BLaER1 (cell line): Measurements from ENCODE around the gene XRCC1.

Source experiments
- H3K27ac ChIP-seq: shearing (Covaris generic); formaldehyde crosslinking; 2 replicates; pipeline ENCODE4 v1.8.1; 2022
- H3K27me3 ChIP-seq: shearing (Covaris generic); formaldehyde crosslinking; 2 replicates; pipeline ENCODE4 v1.8.1; 2022
- H3K36me3 ChIP-seq: shearing (Covaris generic); formaldehyde crosslinking; 2 replicates; pipeline ENCODE4 v1.8.1; 2022
- H3K4me1 ChIP-seq: shearing (Covaris generic); formaldehyde crosslinking; 2 replicates; pipeline ENCODE4 v1.8.1; 2022
- H3K4me2 ChIP-seq: shearing (Covaris generic); formaldehyde crosslinking; 2 replicates; pipeline ENCODE4 v1.8.1; 2022
- H3K4me3 ChIP-seq: shearing (Covaris generic); formaldehyde crosslinking; 2 replicates; pipeline ENCODE4 v1.8.1; 2022
- H3K9ac ChIP-seq: shearing (Covaris generic); formaldehyde crosslinking; 2 replicates; pipeline ENCODE4 v1.8.1; 2022
- H3K9me3 ChIP-seq: shearing (Covaris generic); formaldehyde crosslinking; 2 replicates; pipeline ENCODE4 v1.8.1; 2022
- H4K20me1 ChIP-seq: shearing (Covaris generic); formaldehyde crosslinking; 2 replicates; pipeline ENCODE4 v1.8.1; 2022
- Cebpa-rat ChIP-seq: shearing (Covaris generic); IDR thresholded peaks from 2 replicates; pipeline ENCODE4 v1.8.1; 2022

XRCC1 gene, protein sequence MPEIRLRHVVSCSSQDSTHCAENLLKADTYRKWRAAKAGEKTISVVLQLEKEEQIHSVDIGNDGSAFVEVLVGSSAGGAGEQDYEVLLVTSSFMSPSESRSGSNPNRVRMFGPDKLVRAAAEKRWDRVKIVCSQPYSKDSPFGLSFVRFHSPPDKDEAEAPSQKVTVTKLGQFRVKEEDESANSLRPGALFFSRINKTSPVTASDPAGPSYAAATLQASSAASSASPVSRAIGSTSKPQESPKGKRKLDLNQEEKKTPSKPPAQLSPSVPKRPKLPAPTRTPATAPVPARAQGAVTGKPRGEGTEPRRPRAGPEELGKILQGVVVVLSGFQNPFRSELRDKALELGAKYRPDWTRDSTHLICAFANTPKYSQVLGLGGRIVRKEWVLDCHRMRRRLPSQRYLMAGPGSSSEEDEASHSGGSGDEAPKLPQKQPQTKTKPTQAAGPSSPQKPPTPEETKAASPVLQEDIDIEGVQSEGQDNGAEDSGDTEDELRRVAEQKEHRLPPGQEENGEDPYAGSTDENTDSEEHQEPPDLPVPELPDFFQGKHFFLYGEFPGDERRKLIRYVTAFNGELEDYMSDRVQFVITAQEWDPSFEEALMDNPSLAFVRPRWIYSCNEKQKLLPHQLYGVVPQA

DNA sequence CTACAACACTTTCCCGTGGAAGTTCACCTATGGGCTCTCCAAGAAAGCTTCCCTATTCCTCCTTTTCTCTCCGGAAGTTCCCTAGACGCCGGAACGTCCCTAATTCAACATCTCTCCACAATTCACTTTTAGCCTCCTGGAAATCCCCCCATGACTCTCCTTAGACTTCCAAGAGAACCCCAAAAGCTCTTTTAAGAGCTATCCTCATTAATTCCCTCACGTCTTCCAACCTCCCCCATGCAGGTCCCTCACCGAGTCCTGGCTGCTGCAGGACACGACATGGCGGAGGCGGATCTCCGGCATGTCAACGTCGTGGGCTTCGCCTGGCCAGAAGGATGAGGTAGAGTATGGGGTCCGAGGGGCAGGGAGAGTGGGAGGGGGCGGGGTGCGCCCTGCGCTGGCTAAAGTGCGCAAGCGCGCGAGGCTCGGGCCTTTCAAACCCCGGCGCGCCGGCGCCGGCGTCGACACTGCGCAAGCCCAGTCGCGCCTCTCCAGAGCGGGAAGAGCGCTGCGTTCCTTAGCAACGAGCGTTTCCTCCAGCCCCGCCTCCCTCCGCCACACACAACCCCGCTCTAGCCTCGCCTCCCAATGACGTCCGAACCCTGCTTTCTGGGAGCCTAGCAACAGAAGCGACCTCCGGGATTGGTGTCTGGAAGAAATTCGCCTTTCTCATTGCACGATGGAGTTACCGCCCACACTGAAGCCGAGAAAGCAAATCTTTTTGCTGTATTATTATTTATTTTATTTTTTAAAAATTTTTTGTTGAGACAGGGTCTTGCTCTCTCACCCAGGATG, at the start of gene XRCC1, which contains the start of gene PINLYP:
TSS of gene XRCC1 (minus strand) at position 372 of the 795 bp plus-strand sequence. CDS start at position 303, 69 bp downstream.
TSS of gene PINLYP (plus strand) at position 646 of the 795 bp plus-strand sequence. CDS start 1,391 bp downstream, outside the sequence.
- Histone ChIP-seq H3K9ac (peak within 1 kb of the TSS; percentile 79), H3K4me2 (peak within 1 kb of the TSS; percentile 89), H3K4me3 (peak within 1 kb of the TSS; percentile 81), H3K4me1 (peaks cover 54% of the 10 kb centered on the region), H3K27me3 (no peaks in the 10 kb centered on the region), H3K36me3 (peaks cover 30% of the 10 kb centered on the region), H3K27ac (peak within 1 kb of the TSS; percentile 71), H4K20me1 (no peaks in the 10 kb centered on the region), H3K9me3 (no peaks in the 10 kb centered on the region)
- no peak for TF ChIP-seq Cebpa-rat

DNA sequence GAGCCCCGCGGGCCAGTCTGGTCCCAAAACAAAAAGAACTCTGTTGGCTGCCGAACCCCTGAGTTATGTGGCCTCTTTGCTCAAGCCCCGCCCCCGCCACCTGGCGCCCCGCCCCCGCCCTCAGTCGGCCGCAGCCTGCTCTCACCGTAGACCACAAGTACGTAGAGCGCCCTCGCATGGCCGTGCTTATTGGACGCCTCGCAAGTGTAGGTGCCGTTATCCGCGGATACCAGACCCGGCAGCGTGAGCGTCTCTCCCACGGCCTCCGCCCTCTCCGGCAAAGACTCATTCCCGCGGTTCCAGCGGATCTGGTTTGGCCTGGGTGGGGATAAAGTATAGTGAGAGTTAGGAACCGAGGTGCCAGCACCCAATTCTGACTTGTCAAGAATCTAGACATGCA, 49.6 kb upstream of the XRCC1 start:
- Histone ChIP-seq H3K4me3 (no peak overlapping the region), H3K4me2 (no peak overlapping the region), H3K4me1 (peaks cover 20% of the 10 kb centered on the region)

DNA sequence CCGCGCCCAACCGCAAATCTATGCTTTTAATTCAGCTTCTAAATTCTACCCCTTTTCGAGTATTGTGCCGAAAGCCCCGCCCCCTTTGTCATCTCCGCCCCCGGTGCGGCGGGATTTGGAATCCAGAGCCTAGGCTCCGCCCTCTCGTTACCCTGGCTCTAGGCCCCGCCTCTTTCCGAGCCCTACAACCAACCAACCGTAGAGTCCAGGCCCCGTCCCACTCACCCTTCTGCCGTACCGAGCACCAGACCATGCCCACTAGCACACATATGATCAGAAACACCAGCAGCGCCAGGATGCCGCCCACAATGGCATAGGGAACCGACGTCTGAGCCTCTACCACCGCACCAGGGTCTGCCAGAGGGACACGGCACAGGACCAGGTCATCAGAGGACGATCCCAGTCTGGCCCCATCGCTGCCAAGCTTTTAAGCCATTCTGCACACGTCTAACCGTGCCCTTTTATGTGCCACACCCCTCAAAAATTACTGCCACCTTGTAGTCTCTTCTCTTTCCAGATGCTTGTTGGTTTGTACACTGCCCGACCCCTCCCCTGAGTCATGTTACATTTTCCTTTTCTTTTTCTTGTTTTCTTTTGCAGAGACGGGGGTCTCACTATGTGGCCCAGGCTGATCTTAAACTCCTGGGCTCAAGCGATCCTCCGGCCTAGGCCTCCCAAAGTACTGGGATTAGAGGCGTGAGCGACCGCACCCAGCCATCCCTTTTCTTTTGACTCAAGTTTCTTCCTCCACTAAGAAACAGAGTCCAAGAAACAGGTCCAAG, 48.8 kb upstream of the XRCC1 start:
- peaks cover 20% of the 10 kb centered on the region for H3K4me1 ChIP-seq
- H3K9ac ChIP-seq = no peak overlapping the region
- no peaks in the 10 kb centered on the region for H4K20me1 ChIP-seq
- H3K36me3 ChIP-seq = peaks cover 45% of the 10 kb centered on the region
- no peaks in the 10 kb centered on the region for H3K27me3 ChIP-seq
- H3K27ac ChIP-seq = no peak overlapping the region
- H3K4me2 ChIP-seq = no peak overlapping the region
- no peaks in the 10 kb centered on the region for H3K9me3 ChIP-seq
- no peak for TF ChIP-seq Cebpa-rat
- no peak overlapping the region for H3K4me3 ChIP-seq

More for the DNA sequence above, 49.6 kb upstream of the XRCC1 start:
- H4K20me1 ChIP-seq = no peaks in the 10 kb centered on the region
- no peaks in the 10 kb centered on the region for H3K27me3 ChIP-seq
- H3K36me3 ChIP-seq = peaks cover 45% of the 10 kb centered on the region
- no peak overlapping the region for H3K27ac ChIP-seq
- no peak overlapping the region for H3K9ac ChIP-seq
- TF ChIP-seq Cebpa-rat = no peak
- H3K9me3 ChIP-seq = no peaks in the 10 kb centered on the region

DNA sequence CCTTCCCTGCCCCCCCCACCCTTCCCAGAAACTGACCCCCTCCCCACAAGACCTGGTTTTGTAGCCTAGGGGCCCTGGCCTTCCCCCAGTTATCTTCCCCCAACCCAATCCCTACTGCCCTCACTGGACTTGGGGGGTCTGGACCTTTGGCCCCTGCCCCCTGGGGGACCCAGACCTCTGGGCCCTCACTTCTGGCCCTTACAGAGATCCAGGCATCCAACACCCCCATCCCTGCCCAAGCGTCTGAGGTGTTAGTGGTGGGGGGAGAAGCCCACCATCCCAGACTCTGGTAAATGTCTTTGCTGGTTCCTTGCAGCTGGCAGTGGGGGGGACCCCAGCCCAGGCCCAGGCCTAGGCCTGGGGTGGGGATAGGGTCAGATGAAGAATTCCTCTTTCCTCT, 47.6 kb upstream of the XRCC1 start:
- Histone ChIP-seq H3K27ac (no peak overlapping the region), H3K4me2 (no peak overlapping the region), H3K36me3 (peaks cover 45% of the 10 kb centered on the region), H3K27me3 (no peaks in the 10 kb centered on the region), H3K9me3 (no peaks in the 10 kb centered on the region), H3K9ac (no peak overlapping the region), H4K20me1 (no peaks in the 10 kb centered on the region), H3K4me1 (peaks cover 29% of the 10 kb centered on the region), H3K4me3 (no peak overlapping the region)
- no peak for TF ChIP-seq Cebpa-rat

DNA sequence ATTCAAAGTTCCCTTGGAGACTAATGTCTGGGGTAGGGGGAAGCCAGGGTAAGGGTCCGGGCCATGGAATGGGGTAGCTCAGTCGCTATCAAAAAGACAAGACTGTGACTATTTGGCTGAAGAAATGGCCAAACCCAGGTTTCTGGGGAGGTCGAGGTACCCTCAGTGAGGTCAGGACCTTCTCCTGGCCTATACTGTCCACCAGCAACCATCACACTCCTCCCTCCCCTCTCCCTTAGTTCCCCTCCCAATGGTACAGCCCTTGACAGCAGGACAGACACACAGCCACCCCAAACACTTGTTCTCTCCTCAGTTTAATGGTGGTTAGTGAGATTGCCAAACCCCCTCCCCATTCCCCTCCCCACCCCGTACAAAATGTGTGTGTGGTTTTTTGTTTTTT, 46.7 kb upstream of the XRCC1 start:
- no peak for TF ChIP-seq Cebpa-rat
- Histone ChIP-seq H3K36me3 (peaks cover 40% of the 10 kb centered on the region), H4K20me1 (peaks cover 3% of the 10 kb centered on the region; the same call in 1 of the 2 replicates)

DNA sequence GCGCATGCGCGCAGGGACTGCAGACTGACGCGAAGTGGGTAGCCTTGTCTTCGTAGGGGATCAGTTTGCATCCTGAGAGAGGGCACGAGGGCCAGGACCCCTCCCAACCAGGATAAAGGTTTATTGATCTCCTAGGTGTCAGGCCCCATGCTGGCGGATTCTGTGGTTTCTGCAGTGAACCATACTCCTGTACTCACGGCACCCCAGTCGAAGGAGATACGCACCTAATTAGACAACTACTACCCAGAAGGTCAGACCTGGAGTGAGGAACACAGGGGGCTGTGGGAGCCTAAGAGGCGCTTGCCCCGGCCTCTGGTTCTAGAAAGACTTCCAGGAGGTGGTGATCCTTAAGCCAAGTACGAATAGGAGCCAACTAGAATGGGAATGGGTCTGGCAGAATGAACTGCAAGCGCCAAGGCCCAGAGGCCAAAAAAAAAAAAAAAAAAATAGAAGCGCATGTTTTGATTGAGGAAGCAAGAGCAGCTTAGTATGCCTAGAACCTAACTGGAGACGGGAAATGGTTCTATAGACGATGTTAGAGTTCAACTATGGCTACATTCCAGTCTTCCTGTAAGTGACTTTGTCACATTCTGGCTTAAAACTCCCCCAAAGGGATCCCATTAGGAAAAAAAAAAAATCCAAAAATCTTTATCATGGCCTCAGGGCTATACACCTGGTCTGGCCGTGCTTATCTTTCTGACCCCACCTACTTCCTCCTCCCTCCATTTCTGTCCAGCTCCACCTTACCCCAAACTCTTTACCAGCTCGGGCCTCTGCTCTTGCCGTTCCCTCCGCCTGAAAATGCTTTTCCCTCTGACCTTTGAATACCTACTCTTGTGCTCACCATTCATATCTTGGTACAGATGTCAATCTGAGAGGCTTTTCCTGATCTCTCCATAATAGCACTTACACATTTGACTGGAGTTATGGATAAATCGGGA, 45.0 kb upstream of the XRCC1 start:
- peaks cover 20% of the 10 kb centered on the region for H4K20me1 ChIP-seq
- H3K27ac ChIP-seq = peak overlapping the region; percentile 98
- TF ChIP-seq Cebpa-rat = no peak
- H3K27me3 ChIP-seq = no peaks in the 10 kb centered on the region
- H3K4me1 ChIP-seq = peaks cover 47% of the 10 kb centered on the region
- H3K9ac ChIP-seq = peak overlapping the region; percentile 96
- H3K4me3 ChIP-seq = peak overlapping the region; percentile 81
- no peaks in the 10 kb centered on the region for H3K9me3 ChIP-seq
- H3K4me2 ChIP-seq = peak overlapping the region; percentile 94
- H3K36me3 ChIP-seq = peaks cover 22% of the 10 kb centered on the region

More for the DNA sequence above, 46.7 kb upstream of the XRCC1 start:
- no peak overlapping the region for H3K9ac ChIP-seq
- H3K9me3 ChIP-seq = no peaks in the 10 kb centered on the region
- H3K27me3 ChIP-seq = no peaks in the 10 kb centered on the region
- H3K4me2 ChIP-seq = no peak overlapping the region
- no peak overlapping the region for H3K4me3 ChIP-seq
- peaks cover 30% of the 10 kb centered on the region for H3K4me1 ChIP-seq
- H3K27ac ChIP-seq = no peak overlapping the region

DNA sequence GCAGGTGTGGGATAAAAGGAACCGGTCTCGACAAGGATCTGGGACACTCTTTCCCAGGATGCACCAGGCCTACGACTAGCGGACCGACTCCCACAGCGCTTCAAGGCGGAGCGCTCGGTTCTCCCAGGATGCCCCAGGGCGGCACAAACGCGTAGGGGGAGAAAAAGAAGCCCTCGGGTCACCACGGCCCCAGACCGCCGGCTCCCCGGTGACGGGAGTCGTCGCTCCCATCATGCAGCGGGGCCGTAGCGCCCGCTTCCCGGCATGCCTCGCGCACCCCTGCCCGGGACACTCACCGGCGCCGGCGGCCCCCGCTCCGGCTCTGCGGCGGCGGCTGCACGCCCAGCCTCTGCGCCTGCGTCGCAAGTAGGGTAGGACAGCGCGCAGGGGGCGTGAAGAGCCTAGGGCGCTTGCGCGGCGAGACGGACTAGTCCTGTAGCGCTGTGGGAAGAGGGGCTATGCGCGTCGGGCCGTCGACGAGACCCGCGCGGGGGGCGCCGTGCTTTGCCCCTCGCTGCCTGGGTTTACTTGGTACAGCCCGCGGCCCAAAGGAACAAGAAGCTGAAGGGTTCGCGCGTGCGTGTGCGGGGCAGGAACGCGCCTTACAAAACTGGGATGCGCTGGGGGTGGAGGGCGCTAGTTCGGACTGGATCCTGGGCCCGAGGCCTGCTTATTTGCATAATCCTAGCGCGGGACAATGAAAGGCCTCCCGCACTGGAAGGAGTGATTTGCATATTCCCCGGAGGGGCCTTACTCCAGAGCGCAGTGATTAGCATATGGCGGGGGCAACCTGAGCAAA, 44.1 kb upstream of the XRCC1 start, which contains the start of gene ZNF428:
TSS of gene ZNF428 (minus strand) at position 368 of the 799 bp plus-strand sequence. CDS start 5,325 bp downstream, outside the sequence.
- H3K9me3 ChIP-seq = no peaks in the 10 kb centered on the region

More for the DNA sequence above, 44.1 kb upstream of the XRCC1 start, which contains the start of gene ZNF428:
- Histone ChIP-seq H3K36me3 (peaks cover 21% of the 10 kb centered on the region), H3K4me1 (peaks cover 55% of the 10 kb centered on the region), H3K27ac (peak within 1 kb of the TSS; percentile 98), H3K9ac (peak within 1 kb of the TSS; percentile 96), H3K4me2 (peak within 1 kb of the TSS; percentile 94), H4K20me1 (peaks cover 29% of the 10 kb centered on the region), H3K27me3 (no peaks in the 10 kb centered on the region), H3K4me3 (peak within 1 kb of the TSS; percentile 81)
- no peak for TF ChIP-seq Cebpa-rat
